ENCODE data around the gene PDXK. TPM values are rescaled to one million over a fixed set of nuclear protein-coding genes. Genes with fewer than 3 reads are reported as not detected.

PDXK gene
- total RNA-seq, 1 experiment from 2014 or later = 119 TPM

GRCh38 chr21:43750339-43751033, 31.6 kb downstream of the PDXK start:
- no peaks in the 10 kb centered on the region for H3K9me3 ChIP-seq
- no peaks in the 10 kb centered on the region for H3K27me3 ChIP-seq
- peaks cover 90% of the 10 kb centered on the region for H3K36me3 ChIP-seq
- no peak overlapping the region for H3K4me3 ChIP-seq
- DNase-seq = no peak

GRCh38 chr21:43751955-43752591, 33.1 kb downstream of the PDXK start:
- Histone ChIP-seq H3K36me3 (peaks cover 89% of the 10 kb centered on the region), H3K27me3 (no peaks in the 10 kb centered on the region)
- DNase-seq = no peak

GRCh38 chr21:43752758-43753438, 34.0 kb downstream of the PDXK start:
- H3K9me3 ChIP-seq = no peaks in the 10 kb centered on the region
- peaks cover 84% of the 10 kb centered on the region for H3K36me3 ChIP-seq
- H3K27me3 ChIP-seq = no peaks in the 10 kb centered on the region
- no peak for DNase-seq
- no peak overlapping the region for H3K4me3 ChIP-seq

More at GRCh38 chr21:43751955-43752591, 33.1 kb downstream of the PDXK start:
- H3K9me3 ChIP-seq = no peaks in the 10 kb centered on the region
- no peak overlapping the region for H3K4me3 ChIP-seq

GRCh38 chr21:43753439-43753799, 34.5 kb downstream of the PDXK start:
- H3K36me3 ChIP-seq = peaks cover 88% of the 10 kb centered on the region
- no peaks in the 10 kb centered on the region for H3K27me3 ChIP-seq
- no peak for DNase-seq
- no peak overlapping the region for H3K4me3 ChIP-seq
- no peaks in the 10 kb centered on the region for H3K9me3 ChIP-seq

GRCh38 chr21:43754948-43755781, 36.2 kb downstream of the PDXK start:
- H3K9me3 ChIP-seq = no peaks in the 10 kb centered on the region
- no peak overlapping the region for H3K4me3 ChIP-seq
- no peaks in the 10 kb centered on the region for H3K27me3 ChIP-seq
- H3K36me3 ChIP-seq = peaks cover 82% of the 10 kb centered on the region
- DNase-seq = no peak

- Histone ChIP-seq H3K36me3 (peaks cover 83% of the 10 kb centered on the region), H3K27me3 (no peaks in the 10 kb centered on the region), H3K4me3 (no peak overlapping the region), H3K9me3 (no peaks in the 10 kb centered on the region)
- no peak for DNase-seq
Observed at GRCh38 chr21:43755820-43756594, 37.1 kb downstream of the PDXK start.

- no peaks in the 10 kb centered on the region for H3K9me3 ChIP-seq
- H3K27me3 ChIP-seq = no peaks in the 10 kb centered on the region
- DNase-seq = no peak
- no peak overlapping the region for H3K4me3 ChIP-seq
- peaks cover 82% of the 10 kb centered on the region for H3K36me3 ChIP-seq
Observed at GRCh38 chr21:43757601-43758000, 38.7 kb downstream of the PDXK start.

- Histone ChIP-seq H3K4me3 (no peak overlapping the region), H3K27me3 (no peaks in the 10 kb centered on the region), H3K36me3 (peaks cover 82% of the 10 kb centered on the region), H3K9me3 (no peaks in the 10 kb centered on the region)
- no peak for DNase-seq
Observed at GRCh38 chr21:43758111-43758641, 39.2 kb downstream of the PDXK start.

- peaks cover 79% of the 10 kb centered on the region for H3K36me3 ChIP-seq
Observed at GRCh38 chr21:43758811-43759210, 39.9 kb downstream of the PDXK start.

GRCh38 chr21:43759651-43760050, 40.7 kb downstream of the PDXK start:
- Histone ChIP-seq H3K27me3 (no peaks in the 10 kb centered on the region), H3K9me3 (no peaks in the 10 kb centered on the region), H3K4me3 (no peak overlapping the region), H3K36me3 (peaks cover 73% of the 10 kb centered on the region)
- no peak for DNase-seq

More at GRCh38 chr21:43758811-43759210, 39.9 kb downstream of the PDXK start:
- no peaks in the 10 kb centered on the region for H3K27me3 ChIP-seq
- DNase-seq = no peak
- no peaks in the 10 kb centered on the region for H3K9me3 ChIP-seq
- no peak overlapping the region for H3K4me3 ChIP-seq

- Histone ChIP-seq H3K9me3 (no peaks in the 10 kb centered on the region), H3K36me3 (peaks cover 73% of the 10 kb centered on the region), H3K27me3 (no peaks in the 10 kb centered on the region), H3K4me3 (no peak overlapping the region)
- no peak for DNase-seq
Observed at GRCh38 chr21:43760391-43760958, 41.5 kb downstream of the PDXK start.

GRCh38 chr21:43761886-43762285, 43.0 kb downstream of the PDXK start:
- no peaks in the 10 kb centered on the region for H3K9me3 ChIP-seq
- peaks cover 62% of the 10 kb centered on the region for H3K36me3 ChIP-seq
- DNase-seq = no peak
- H3K27me3 ChIP-seq = no peaks in the 10 kb centered on the region
- no peak overlapping the region for H3K4me3 ChIP-seq

GRCh38 chr21:43762303-43763128, 43.6 kb downstream of the PDXK start:
- Histone ChIP-seq H3K27me3 (no peaks in the 10 kb centered on the region), H3K36me3 (peaks cover 57% of the 10 kb centered on the region), H3K9me3 (no peaks in the 10 kb centered on the region), H3K4me3 (no peak overlapping the region)
- no peak for DNase-seq

- no peak for DNase-seq
- H3K9me3 ChIP-seq = no peaks in the 10 kb centered on the region
- H3K36me3 ChIP-seq = peaks cover 46% of the 10 kb centered on the region
- H3K4me3 ChIP-seq = no peak overlapping the region
- no peaks in the 10 kb centered on the region for H3K27me3 ChIP-seq
Observed at GRCh38 chr21:43763901-43764523, 45.1 kb downstream of the PDXK start.

Measured in MG63 (cell line).